HG02678 (cell line): ENCODE data around the gene GABBR2.
"Not testable (repeated sequence)": the region's sequence is repeated elsewhere in the genome, so short reads cannot be mapped to it uniquely, and the experiment has no call there.

Source experiments
- ATAC-seq: cut with Tn5 transposase; IDR thresholded peaks from one replicate; pipeline ENCODE4 v1.9.1; 2021; ENCODE audit warnings: mild to moderate bottlenecking, moderate library complexity; ENCODE audit not compliant: unreplicated experiment

The GABBR2 gene

GRCh38 chr9:98688710-98689495 lies 19.8 kb downstream of the GABBR2 start:
- ATAC-seq: no peak

GRCh38 chr9:98687911-98688310 lies 20.8 kb downstream of the GABBR2 start:
- ATAC-seq: no peak

- no peak for ATAC-seq
Observed at GRCh38 chr9:98686961-98687855, 21.5 kb downstream of the GABBR2 start.

- ATAC-seq: not testable (repeated sequence)
Observed at GRCh38 chr9:98684816-98685215, 23.9 kb downstream of the GABBR2 start.

- ATAC-seq: no peak
Observed at GRCh38 chr9:98678244-98678842, 30.4 kb downstream of the GABBR2 start.

GRCh38 chr9:98673681-98674080 lies 35.1 kb downstream of the GABBR2 start:
- ATAC-seq: no peak

- no peak for ATAC-seq
Observed at GRCh38 chr9:98667005-98667640, 41.6 kb downstream of the GABBR2 start.

- ATAC-seq: no peak
Observed at GRCh38 chr9:98665501-98665900, 43.2 kb downstream of the GABBR2 start.

GRCh38 chr9:98660541-98660940 lies 48.2 kb downstream of the GABBR2 start:
- ATAC-seq: no peak

GRCh38 chr9:98658951-98659351 lies 49.8 kb downstream of the GABBR2 start:
- ATAC-seq: no peak

GRCh38 chr9:98657897-98658296 lies 50.8 kb downstream of the GABBR2 start:
- ATAC-seq: no peak

GRCh38 chr9:98656511-98656910 lies 52.2 kb downstream of the GABBR2 start:
- ATAC-seq: no peak

GRCh38 chr9:98655428-98655827 lies 53.3 kb downstream of the GABBR2 start:
- ATAC-seq: not testable (repeated sequence)

GRCh38 chr9:98654247-98654646 lies 54.5 kb downstream of the GABBR2 start:
- no peak for ATAC-seq

- no peak for ATAC-seq
Observed at GRCh38 chr9:98652741-98653140, 56.0 kb downstream of the GABBR2 start.

- no peak for ATAC-seq
Observed at GRCh38 chr9:98652302-98652701, 56.4 kb downstream of the GABBR2 start.

- ATAC-seq: no peak
Observed at GRCh38 chr9:98647236-98647635, 61.5 kb downstream of the GABBR2 start.

- ATAC-seq: no peak
Observed at GRCh38 chr9:98644011-98644410, 64.7 kb downstream of the GABBR2 start.

- ATAC-seq: no peak
Observed at GRCh38 chr9:98642661-98643312, 65.9 kb downstream of the GABBR2 start.

- no peak for ATAC-seq
Observed at GRCh38 chr9:98641695-98642094, 67.0 kb downstream of the GABBR2 start.

GRCh38 chr9:98640394-98640793 lies 68.3 kb downstream of the GABBR2 start:
- ATAC-seq: no peak
